ENCODE data around the gene TEAD3.
"Not testable (repeated sequence)": the region's sequence is repeated elsewhere in the genome, so short reads cannot be mapped to it uniquely, and the experiment has no call there.

The TEAD3 gene

DNA sequence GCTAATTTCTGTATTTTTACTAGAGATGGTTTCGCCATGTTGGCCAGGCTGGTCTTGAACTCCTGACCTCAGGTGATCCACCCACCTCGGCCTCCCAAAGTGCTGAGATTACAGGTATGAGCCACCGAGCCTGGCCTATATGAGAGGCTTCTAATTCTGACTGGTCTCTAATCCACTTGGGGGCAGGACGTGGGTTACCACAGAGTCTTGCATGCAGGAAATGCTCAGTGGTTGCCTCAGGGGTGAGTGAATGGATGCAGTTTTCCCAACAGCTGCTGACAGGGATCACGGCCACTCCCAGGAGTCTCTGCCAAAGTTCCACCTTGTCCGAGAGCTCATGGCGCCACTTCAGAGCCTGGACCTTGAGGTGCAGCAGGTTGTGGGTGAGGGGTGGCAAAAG, 51.2 kb downstream of the TEAD3 start:
- DNase-seq: no peak

DNA sequence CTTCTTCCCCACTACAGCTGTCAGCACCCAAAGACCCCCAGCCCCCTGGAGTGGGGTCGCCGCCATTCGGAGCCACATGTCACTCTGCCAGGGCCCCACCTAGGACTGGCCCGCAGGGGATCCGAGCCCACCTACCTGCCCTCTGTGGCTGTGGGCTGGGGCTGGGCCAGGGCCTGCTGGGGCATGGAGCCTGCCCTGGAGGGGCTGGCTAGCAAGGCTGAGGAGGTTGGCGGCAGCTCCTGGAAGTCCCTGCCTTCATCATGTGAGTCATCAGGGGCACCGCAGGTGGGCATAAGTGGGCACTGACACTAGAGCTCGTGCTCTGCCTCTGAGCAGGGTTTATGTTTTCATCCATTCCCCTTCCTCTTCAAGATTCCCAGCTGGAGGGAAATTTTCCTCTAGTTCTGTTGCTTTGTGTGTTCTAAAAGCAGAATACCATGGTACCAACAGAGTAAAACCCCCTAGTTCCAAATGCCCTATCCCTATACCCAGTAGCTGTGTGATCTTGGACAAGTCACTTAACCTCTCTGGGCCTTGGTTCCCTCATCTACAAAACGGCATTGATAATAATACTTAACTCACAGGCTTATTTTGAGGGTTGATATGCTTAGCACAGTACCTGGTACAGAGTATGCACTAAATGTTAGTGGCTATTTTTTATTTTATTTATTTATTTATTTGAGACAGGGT, 53.4 kb downstream of the TEAD3 start:
- no peak for DNase-seq

DNA sequence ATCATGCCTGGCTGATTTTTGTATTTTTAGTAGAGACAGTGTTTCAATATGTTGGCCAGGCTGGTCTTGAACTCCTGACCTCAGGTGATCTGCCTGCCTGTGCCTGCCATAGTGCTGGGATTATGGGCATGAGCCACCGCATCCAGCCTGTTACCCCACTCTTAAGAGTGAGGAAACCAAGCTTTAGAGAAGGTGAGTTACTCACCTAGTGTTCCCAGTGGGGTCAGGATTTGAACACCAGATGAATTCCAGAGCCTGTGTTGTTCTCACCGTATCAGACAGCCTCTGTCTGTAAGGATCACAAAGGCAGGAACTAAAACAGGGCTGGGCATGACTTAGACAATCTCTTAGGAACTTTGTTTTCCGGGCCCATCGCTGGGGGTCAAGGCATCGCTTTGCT, 54.2 kb downstream of the TEAD3 start:
- no peak for DNase-seq

DNA sequence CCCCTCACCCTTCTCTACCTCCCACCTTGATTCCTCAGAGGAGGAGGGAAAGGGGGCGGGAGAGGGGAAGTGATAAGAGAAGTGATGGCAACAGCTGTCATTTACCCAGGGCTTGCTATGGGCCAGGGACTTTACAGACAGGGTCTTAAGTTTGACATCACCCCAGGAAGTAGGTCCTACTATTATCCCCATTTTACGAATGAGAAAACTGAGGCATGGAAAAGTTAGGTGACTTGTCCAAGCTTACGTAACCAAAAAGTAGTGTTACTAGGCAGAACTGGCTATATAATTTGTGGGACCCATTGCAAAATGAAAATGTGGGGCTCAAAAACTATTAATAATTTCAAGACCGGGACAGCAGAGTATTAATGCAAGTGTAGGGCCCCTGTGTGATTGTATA, 55.2 kb downstream of the TEAD3 start:
- no peak for DNase-seq

DNA sequence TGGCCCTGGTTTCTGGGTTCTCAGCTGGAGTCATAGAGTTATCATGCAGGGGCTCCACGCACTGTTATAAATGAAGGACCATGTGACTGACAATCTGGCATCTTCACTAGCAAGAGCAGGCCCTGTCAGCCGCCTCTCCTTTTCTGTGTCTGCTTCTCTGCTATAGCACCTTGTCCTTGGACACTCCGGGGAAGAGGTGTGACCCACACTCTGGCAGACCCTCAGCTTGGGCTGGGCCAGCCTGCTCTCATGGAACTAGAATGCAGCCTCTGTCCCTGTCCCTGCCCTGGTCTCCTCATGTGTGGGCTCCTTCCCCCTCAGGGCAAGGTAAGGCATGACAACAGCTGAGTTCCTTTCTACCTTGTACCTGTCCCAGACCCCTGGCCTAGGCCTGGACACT, 55.7 kb downstream of the TEAD3 start:
- no peak for DNase-seq

DNA sequence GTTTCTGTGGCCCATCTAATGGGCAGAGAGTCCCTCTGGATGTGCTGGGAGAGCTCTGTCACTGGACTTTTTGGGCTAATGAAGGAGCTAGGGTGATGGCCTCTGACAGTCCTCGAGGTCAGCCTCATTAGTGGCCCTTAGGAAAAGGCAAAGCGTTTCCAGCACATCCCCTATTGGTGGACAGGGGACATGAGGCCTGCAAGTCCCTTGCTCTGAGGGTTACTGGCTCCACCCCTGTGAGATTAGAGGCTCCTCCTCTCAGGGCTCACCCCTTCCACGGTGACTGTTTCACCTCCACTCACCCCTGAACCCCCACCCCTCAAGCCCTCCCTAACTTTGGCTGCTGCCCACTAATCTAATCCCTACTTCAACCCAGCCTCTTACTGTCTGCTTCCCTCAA, 57.6 kb downstream of the TEAD3 start:
- DNase-seq: no peak

DNA sequence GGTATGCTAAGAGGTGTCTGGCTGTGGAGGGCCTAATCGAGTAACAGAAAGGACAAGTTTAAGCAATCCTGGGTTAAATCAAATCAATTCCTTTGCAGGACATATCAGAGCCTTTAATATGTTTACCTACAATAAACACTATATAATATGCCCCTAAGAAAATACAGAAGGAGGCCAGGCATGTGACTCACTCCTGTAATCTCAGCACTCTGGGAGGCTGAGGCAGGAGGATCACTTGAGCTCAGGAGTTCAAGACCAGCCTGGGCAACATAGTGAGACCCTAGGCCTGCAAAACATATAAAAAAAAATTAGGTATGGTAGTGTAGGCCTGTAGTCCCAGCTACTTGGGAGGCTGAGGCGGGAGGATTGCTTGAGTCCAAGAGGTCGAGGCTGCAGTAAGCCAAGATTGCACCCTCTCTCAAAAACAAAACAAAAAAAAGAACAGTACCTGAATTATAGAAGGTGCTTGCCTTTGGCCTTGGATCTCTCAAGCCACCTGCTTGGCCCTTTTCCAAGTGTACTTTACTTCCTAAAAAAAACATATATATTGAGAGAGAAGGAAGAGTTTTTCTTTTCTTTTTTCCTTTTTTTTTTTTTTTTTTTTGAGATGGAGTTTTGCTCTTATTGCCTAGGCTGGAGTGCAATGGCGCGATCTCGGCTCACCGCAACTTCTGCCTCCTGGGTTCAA, 58.4 kb downstream of the TEAD3 start:
- not testable (repeated sequence) for DNase-seq

DNA sequence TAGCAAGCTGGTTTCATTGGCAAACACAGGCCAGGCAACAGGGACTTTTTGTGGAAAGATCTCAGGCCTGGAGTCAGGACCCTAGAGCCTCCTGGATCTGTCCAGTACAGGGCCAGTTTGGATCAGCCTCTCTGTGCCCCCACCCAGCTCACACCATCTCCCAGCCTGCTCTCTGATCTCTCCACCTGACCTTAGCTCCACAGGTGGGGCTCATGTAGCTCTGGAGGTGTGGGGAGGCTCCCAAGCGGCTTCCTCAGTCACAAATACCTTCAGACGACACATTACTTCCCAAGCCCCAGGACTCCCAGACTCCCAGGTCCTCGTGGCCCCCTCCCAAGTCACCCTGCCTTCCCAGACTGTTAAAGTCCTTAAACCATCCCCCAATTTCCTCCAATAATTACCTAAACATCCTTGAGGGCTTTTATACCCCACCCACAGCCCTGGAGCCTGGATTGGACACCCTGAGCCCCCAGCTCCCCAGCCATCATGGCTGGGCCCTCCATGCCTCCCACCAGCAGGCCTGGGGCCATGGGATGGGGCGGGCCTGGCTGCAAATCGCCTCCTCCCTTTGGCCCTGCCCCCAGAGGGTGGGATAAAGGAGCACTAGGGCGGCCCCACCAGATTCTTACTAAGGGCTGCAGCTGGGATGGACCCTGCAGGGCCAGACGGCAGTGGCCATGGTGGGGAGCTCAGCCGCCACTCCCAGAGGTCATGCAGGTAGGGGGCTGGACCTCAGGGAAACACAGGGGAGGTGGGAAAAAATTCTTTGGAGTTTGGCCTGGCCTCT, 60.6 kb downstream of the TEAD3 start:
- no peak for DNase-seq

DNA sequence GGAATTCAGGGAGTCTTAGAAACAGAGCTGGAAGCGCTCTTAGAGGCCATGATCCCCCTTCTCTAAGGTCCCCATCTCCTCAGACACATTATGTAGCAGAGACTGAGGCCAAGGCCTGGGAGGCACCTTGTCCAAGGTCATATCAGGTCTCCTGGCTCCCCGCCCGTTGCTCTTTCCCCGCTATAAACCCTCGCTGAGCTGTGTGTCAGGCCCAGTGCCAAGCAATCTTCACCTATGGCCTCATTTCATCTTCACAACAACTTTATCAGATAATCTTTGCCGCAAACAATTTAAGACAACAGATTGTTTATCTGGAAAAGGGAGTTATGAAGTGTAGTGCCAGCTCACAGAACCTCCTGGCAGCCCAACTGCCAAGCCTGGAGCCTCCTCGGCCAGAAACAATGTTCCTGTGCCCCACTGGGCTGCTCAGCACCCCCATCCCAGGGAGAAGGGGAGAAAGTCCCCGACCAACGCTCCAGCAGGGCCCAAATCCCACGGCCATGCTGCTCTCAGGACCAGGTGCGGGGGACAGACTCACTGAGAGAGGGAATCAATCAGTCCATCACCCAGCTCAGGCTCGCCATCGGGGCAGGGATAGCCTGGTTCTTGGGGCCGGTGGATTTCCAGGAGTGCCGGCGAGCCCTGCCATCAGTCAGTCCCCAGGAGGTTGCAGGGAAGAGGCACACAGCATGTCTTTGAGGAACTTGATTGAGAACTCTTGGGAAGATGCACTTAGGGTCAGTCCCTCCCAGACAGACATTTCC, 61.6 kb downstream of the TEAD3 start:
- DNase-seq: no peak

DNA sequence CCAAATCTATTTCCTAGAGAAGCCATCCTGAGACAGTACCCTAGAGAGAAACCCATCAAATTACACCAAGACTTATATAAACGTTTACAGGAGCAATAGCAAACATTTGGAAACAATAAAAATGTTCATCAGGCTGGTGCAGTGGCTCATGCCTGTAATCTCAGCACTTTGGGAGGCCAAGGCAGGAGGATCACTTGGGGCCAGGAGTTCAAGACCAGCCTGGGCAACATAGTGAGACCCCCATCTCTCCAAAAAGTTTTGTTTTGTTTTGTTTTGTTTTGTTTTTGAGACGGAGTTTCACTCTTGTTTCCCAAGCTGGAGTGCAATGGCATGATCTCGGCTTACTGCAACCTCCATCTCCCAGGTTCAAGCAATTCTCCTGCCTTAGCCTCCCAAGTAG, 64.2 kb downstream of the TEAD3 start:
- DNase-seq: not testable (repeated sequence)

DNA sequence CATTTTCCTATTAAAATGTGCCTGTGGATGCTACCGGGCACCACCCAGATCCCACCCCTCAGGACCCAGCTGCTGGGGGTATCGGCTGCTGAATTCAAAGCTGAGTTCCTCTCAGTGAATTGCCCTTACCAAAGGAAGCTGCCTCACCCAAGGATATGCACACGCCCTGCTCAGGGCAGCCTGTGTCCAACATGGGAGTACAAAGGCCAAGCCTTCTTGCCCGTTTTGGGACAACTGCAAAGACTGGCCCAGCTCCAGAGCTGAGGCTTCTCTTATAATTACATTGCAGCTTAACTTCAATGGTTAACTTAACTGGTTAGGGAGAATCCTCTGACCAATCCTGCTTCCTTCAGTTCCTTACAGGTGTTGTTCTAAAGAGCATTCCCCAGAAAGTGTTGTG, 64.6 kb downstream of the TEAD3 start:
- no peak for DNase-seq

DNA sequence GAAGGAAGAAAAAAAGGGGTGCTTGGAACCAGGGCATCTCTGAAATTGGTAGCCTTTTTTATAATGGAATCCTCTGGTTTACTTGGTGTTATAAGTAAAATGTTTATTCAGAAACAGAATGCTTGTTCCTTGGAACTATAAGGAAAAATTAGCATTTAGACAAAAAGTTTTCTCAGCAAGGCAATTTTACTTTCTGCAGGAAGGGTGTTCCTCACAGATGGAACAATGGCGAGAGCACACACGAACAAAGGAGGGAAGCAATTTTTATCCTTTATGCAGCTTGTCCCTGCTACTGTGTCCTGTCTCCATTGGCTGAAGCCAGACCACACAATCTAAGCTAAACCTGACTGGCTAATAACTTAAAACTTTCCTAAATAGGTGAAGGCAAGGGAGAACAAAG, 67.4 kb downstream of the TEAD3 start:
- no peak for DNase-seq

DNA sequence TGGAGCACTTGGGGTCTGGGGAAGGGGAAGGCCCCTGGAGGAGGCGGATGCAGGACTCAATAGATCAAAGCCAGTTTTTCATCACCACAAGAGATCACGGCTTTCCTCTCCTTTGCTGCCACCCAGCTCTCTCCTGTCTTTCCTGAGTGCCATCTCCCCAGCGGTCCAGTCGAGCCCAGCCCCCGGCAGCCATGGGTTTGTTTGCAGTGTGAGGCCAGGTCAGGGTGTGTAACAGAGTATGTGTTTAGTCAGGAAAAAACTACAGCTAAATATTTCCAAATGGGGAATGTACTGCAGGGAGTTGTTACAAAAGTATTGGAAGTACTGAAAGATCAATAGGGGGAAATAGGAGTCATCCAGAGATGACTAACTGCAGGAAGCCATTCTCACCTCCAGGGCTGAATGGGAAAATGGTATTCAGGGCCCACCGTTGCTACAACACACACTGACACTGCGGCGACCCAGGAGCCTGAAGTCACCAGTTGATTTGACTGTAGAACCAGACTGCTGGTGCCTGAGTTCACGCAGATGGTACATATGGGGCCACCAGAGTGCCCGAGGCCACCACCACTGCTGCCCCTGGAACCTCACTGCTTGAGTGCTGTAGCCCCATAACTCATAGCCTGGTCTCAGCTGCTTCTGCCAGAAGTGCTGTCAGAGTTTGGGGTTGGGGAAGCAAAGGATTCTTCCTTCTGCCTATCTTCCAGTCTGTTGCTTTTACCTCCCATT, 68.3 kb downstream of the TEAD3 start:
- DNase-seq: no peak

DNA sequence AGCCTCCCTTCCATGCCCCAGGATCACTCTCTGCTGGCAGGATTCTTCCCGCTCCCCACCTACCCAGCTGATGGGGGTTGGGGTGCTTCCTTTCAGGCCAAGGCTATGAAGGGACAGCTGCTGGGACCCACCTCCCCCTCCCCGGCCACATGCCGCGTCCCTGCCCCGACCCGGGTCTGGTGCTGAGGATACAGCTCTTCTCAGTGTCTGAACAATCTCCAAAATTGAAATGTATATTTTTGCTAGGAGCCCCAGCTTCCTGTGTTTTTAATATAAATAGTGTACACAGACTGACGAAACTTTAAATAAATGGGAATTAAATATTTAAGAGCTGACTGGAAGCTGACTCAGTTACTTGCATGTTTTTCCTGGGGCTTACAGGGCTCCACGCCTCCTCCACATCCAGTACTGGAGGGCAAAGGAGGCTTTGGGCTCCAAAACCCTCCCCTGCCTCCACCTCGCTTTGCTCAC, 69.0 kb downstream of the TEAD3 start:
- no peak for DNase-seq

DNA sequence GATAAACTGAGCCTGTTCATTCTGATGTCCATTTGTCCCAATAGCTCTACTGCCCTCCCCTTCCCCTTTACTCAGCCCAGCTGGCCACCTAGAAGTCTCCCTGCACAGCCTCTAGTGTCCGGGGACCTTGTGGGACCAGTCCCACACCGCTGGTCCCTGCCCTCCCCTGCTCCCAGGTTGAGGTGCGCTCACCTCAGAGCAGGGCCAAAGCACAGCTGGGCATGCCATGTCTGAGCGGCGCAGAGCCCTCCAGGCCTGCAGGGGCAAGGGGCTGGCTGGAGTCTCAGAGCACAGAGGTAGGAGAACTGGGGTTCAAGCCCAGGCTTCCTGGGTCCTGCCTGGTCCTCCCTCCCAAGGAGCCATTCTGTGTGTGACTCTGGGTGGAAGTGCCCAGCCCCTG, 69.4 kb downstream of the TEAD3 start:
- DNase-seq: no peak

DNA sequence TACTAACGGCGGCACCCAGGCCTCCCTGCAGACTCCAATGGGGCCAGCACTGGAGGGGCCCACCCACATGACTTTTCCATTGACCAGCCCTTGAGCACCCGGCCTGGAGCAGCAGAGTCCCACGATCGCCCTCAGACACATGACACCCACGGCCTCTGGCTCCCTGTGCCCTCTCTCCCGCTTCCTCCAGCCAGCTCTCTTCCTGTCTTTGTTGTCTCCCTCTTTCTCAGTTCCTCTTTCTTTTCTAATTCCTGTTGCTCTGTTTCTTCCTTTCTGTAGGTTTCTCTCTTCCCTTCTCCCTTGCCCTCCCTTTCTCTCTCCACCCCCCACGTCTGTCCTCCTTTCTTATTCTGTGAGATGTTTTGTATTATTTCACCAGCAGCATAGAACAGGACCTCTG, 70.8 kb downstream of the TEAD3 start:
- peak; percentile 78 for DNase-seq

DNA sequence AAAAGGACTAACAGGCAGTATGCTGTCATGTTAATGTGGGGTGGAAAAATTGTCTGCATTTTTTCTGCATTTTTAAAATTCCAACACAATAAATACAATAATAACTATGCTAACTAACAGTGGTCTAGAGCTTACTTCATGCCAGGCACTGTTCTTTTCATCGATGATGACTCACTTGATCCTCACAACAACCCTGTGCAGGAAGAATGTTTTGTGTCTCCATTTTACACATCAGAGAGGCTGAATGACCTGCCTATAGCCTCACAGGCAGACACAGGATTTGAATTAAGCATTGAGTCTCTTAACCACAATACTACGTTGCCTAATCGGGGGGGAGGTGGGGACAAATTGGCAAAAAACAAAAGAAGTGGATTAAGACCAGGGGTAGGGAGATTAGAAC, 71.6 kb downstream of the TEAD3 start:
- DNase-seq: peak; percentile 23

Data from inflammatory macrophage treated with lipopolysaccharide for 4 hours (primary cell).